ENCODE data around the gene ASIC5. TPM values are rescaled to one million over a fixed set of nuclear protein-coding genes. Genes with fewer than 3 reads are reported as not detected.

The ASIC5 gene, protein sequence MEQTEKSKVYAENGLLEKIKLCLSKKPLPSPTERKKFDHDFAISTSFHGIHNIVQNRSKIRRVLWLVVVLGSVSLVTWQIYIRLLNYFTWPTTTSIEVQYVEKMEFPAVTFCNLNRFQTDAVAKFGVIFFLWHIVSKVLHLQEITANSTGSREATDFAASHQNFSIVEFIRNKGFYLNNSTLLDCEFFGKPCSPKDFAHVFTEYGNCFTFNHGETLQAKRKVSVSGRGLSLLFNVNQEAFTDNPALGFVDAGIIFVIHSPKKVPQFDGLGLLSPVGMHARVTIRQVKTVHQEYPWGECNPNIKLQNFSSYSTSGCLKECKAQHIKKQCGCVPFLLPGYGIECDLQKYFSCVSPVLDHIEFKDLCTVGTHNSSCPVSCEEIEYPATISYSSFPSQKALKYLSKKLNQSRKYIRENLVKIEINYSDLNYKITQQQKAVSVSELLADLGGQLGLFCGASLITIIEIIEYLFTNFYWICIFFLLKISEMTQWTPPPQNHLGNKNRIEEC
- total RNA-seq: not detected

GRCh38 chr4:155866177-155866576 lies at the start of gene ASIC5:
TSS of gene ASIC5 (minus strand) at chr4:155866277. CDS start at chr4:155866226, 51 bp downstream.
- H3K27me3 ChIP-seq: no peaks in the 10 kb centered on the region
- TF ChIP-seq, protein P1, sequence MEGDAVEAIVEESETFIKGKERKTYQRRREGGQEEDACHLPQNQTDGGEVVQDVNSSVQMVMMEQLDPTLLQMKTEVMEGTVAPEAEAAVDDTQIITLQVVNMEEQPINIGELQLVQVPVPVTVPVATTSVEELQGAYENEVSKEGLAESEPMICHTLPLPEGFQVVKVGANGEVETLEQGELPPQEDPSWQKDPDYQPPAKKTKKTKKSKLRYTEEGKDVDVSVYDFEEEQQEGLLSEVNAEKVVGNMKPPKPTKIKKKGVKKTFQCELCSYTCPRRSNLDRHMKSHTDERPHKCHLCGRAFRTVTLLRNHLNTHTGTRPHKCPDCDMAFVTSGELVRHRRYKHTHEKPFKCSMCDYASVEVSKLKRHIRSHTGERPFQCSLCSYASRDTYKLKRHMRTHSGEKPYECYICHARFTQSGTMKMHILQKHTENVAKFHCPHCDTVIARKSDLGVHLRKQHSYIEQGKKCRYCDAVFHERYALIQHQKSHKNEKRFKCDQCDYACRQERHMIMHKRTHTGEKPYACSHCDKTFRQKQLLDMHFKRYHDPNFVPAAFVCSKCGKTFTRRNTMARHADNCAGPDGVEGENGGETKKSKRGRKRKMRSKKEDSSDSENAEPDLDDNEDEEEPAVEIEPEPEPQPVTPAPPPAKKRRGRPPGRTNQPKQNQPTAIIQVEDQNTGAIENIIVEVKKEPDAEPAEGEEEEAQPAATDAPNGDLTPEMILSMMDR (IDR thresholded peaks at IDR 0.05): no peak
- TF ChIP-seq POLR2A (IDR thresholded peaks at IDR 0.05): no peak
- H3K27ac ChIP-seq: no peak within 1 kb of the TSS
- no peak for DNase-seq
- H3K36me3 ChIP-seq: no peaks in the 10 kb centered on the region
- no peaks in the 10 kb centered on the region for H3K9me3 ChIP-seq
- intact Hi-C loops (cut with DNase I; ENCODE audit: low total_unique reads): no loop called here
- no peaks in the 10 kb centered on the region for H3K4me1 ChIP-seq
- no peak within 1 kb of the TSS for H3K4me3 ChIP-seq

DNA sequence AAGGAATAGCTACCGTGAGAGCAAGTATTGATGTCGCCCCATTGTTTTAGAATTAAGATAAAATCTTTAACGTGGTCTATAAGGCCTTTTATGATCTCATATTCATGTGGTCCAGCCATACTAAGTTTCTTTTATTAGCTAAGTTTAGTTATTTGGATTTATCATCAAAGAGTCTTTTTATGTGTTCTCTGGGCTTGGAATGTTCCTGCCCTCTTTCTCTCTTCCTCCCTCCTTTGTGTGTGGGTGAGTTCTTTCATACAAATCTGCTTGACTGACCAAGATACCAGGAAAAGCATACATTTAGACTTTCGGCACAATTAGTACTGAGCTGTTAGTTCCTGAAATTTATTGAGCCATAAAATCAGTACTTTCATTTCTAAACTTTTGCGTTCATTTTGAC lies 48.7 kb upstream of the ASIC5 start:
- Histone ChIP-seq H3K27me3 (no peaks in the 10 kb centered on the region), H3K9me3 (no peaks in the 10 kb centered on the region), H3K4me3 (no peak overlapping the region), H3K36me3 (no peaks in the 10 kb centered on the region), H3K27ac (no peak overlapping the region), H3K4me1 (no peaks in the 10 kb centered on the region)
- TF ChIP-seq, protein P1 (IDR thresholded peaks at IDR 0.05): no peak
- TF ChIP-seq POLR2A (IDR thresholded peaks at IDR 0.05): no peak
- no peak for DNase-seq
- intact Hi-C loops (cut with DNase I; ENCODE audit: low total_unique reads): no loop called here

DNA sequence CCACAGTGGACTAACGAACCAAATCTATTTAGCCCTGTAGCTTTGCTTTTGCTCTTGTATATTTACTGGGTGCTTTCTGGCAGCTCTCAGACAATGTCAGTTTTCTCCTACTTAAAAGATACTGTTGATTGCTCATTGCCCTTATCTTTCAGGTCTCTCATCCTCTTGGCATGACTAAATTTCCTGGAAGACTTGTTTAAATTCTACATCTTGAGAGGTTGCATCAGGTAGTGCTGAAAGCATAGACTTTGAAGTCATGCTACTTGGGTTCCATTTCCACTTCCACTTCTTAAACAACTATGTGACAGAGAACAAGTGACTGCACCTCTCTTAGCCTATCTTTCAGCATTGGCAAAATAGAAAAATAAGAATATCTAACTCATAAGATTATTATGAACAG lies 45.8 kb upstream of the ASIC5 start:
- Histone ChIP-seq H3K27me3 (no peaks in the 10 kb centered on the region), H3K27ac (no peak overlapping the region), H3K4me1 (no peaks in the 10 kb centered on the region), H3K9me3 (no peaks in the 10 kb centered on the region), H3K4me3 (no peak overlapping the region), H3K36me3 (no peaks in the 10 kb centered on the region)
- intact Hi-C loops (cut with DNase I; ENCODE audit: low total_unique reads): no loop called here
- TF ChIP-seq, protein P1 (IDR thresholded peaks at IDR 0.05): no peak
- TF ChIP-seq POLR2A (IDR thresholded peaks at IDR 0.05): no peak
- DNase-seq: no peak

DNA sequence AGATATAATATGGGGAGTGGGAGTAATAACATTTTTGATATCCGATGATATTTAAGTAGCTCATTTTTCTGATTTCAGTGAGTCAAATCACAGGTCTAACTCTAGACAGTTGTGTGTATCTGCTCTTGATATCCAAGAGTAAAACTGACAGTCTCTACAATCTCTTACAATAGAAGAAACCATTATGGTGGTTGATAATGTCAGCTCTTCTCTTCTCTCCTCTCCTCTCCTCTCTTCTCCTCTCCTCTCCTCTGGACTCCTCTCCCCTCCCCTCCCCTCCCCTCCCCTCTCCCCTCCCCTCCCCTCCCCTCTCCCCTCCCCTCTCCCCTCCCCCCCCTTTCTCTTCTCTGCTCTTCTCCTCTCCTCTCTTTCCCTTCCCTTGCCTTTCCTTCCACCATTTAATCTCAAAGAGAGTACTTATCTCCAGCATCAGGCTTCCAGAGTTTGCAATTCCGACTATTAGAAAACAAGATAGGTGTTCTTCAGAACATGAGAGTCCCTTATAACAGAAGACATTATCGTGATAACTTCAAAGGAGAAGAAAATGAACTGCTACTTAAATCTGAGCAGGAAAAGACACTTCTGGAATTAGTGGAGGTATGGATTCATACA lies 43.6 kb upstream of the ASIC5 start:
- no peaks in the 10 kb centered on the region for H3K27me3 ChIP-seq
- intact Hi-C loops (cut with DNase I; ENCODE audit: low total_unique reads): no loop called here
- H3K27ac ChIP-seq: no peak overlapping the region
- TF ChIP-seq, protein P1 (IDR thresholded peaks at IDR 0.05): no peak
- TF ChIP-seq POLR2A (IDR thresholded peaks at IDR 0.05): no peak
- no peaks in the 10 kb centered on the region for H3K36me3 ChIP-seq
- no peak overlapping the region for H3K4me3 ChIP-seq
- no peak for DNase-seq
- H3K4me1 ChIP-seq: no peaks in the 10 kb centered on the region
- H3K9me3 ChIP-seq: no peaks in the 10 kb centered on the region
